ENCODE data around the gene SPATA31C2. TPM values are rescaled to one million over a fixed set of nuclear protein-coding genes. Genes with fewer than 3 reads are reported as not detected.

Gene SPATA31C2
- total RNA-seq, 1 experiment from 2014 or later, result 0.15 TPM

GRCh38 chr9:88090151-88090581 is 48.1 kb downstream of the SPATA31C2 start:
- H3K27ac Mint-ChIP-seq, result no peak overlapping the region
- no peaks in the 10 kb centered on the region for H3K79me2 ChIP-seq (ENCODE audit: insufficient read depth, low read length)
- H3K23me2 ChIP-seq (ENCODE audit: insufficient read length, low read depth, low read length, poor library complexity, severe bottlenecking), result no peaks in the 10 kb centered on the region
- no peak overlapping the region for H4K8ac ChIP-seq (replicated peaks; ENCODE audit: insufficient read length, low read depth, low read length)
- no peak overlapping the region for H3K9ac ChIP-seq (ENCODE audit: extremely low read depth, insufficient read length, low read length)
- no peak overlapping the region for H2BK5ac ChIP-seq (ENCODE audit: insufficient read length, low read length)
- H4K20me1 ChIP-seq (ENCODE audit: control insufficient read depth, insufficient read depth, insufficient read length), result no peaks in the 10 kb centered on the region
- DNase-seq, result no peak
- no peak overlapping the region for H4K91ac ChIP-seq (ENCODE audit: insufficient read length, low read depth, low read length)
- no peak for TF ChIP-seq CTCF (conservative IDR thresholded peaks at IDR 0.05)
- no peak overlapping the region for H4K5ac ChIP-seq (ENCODE audit: insufficient read length, low read depth, low read length)
- no peaks in the 10 kb centered on the region for H3K27me3 ChIP-seq (ENCODE audit: insufficient read depth, low read length)
- H2BK12ac ChIP-seq (ENCODE audit: insufficient read length, low read depth, low read length), result no peak overlapping the region
- H3T11ph ChIP-seq (ENCODE audit: low read length), result no peak overlapping the region
- no peak overlapping the region for H2AFZ ChIP-seq (ENCODE audit: low read length)
- no peak overlapping the region for H2BK20ac ChIP-seq (ENCODE audit: low read depth, low read length, poor library complexity, severe bottlenecking)
- H2BK15ac ChIP-seq (ENCODE audit: low read depth, low read length), result no peak overlapping the region
- H3K27ac ChIP-seq (ENCODE audit: insufficient read length, low read depth, low read length), result no peak overlapping the region
- no peak overlapping the region for H2BK120ac ChIP-seq (ENCODE audit: low read depth, low read length, poor library complexity, severe bottlenecking)
- H3K14ac ChIP-seq (ENCODE audit: insufficient read depth, low read length), result no peak overlapping the region
- no peaks in the 10 kb centered on the region for H3K36me3 Mint-ChIP-seq (ENCODE audit: insufficient read depth in 1 of 3, low read depth in 3 of 3)
- no peak overlapping the region for H3K4me3 Mint-ChIP-seq
- no peak overlapping the region for H3K18ac ChIP-seq (ENCODE audit: insufficient read length, low read depth, low read length)
- no peak overlapping the region for H3K23ac ChIP-seq (ENCODE audit: insufficient read length, low read depth, low read length)
- H3K4me1 Mint-ChIP-seq, result peaks cover 9 to 18% of the 10 kb centered on the region in 2 experiments
- no peaks in the 10 kb centered on the region for H3K9me3 Mint-ChIP-seq
- no peak overlapping the region for H3K56ac ChIP-seq (ENCODE audit: insufficient read length, low read depth, low read length)
- H3K4ac ChIP-seq (ENCODE audit: low read depth, low read length), result no peak overlapping the region
- H3K9me3 ChIP-seq (ENCODE audit: control insufficient read depth, low read depth, low read length), result no peaks in the 10 kb centered on the region
- no peak overlapping the region for H2AK5ac ChIP-seq (ENCODE audit: insufficient read length, low read length)
- H3K4me1 ChIP-seq (ENCODE audit: insufficient read depth, low read length), result no peaks in the 10 kb centered on the region
- no CpG with 5 or more reads among the region's 4 CpGs for WGBS (ENCODE audit: extremely low coverage, insufficient read length, low lambda C conversion rate)
- H3K79me1 ChIP-seq (ENCODE audit: insufficient read depth, low read depth, low read length, poor library complexity, severe bottlenecking), result no peaks in the 10 kb centered on the region
- H3K27me3 Mint-ChIP-seq (ENCODE audit: low read depth), result 0 out of 2 replicates have a peak, but pooled peaks cover 1% of the 10 kb centered on the region
- H3K4me2 ChIP-seq (ENCODE audit: insufficient read depth, insufficient read length, low read length), result no peak overlapping the region

All from H9 (cell line).